HG02678 (cell line): ENCODE results near the gene EIF3CL.
A peak's percentile ranks its signal among the peaks of the same experiment; 100 is the strongest.
"Not testable (repeated sequence)": the region's sequence is repeated elsewhere in the genome, so short reads cannot be mapped to it uniquely, and the experiment has no call there.

Source experiments
- ATAC-seq: cut with Tn5 transposase; IDR thresholded peaks from one replicate; pipeline ENCODE4 v1.9.1; 2021; ENCODE audit warnings: mild to moderate bottlenecking, moderate library complexity; ENCODE audit not compliant: unreplicated experiment

EIF3CL gene

GRCh38 chr16:28403220-28404072 lies at the start of gene EIF3CL:
EIF3CL (minus strand) TSS chr16:28403841; CDS start chr16:28403618, 223 bp downstream.
- peak; percentile 99 for ATAC-seq

GRCh38 chr16:28447081-28447480 lies 43.4 kb upstream of the EIF3CL start:
- not testable (repeated sequence) for ATAC-seq

GRCh38 chr16:28446388-28446787 lies 42.7 kb upstream of the EIF3CL start:
- not testable (repeated sequence) for ATAC-seq

DNA sequence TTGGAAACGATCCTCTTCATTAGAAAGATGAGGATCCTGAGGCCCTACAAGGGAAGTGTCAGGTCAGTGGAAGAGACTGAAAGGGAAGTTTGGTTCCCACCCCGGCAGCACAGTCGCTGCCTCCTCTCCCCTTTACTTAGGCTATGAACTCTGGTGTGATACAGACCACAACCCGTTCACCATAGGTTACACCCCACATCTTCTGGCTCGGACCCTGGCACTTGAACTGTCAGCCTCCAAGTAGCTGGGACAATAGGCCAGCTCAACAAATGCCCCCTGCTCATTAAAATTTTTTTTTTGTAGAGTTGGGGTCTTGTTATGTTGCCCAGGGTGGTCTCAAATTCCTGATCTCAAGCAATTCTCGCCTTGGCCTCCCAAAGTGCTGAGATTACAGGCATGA lies 40.3 kb upstream of the EIF3CL start:
- not testable (repeated sequence) for ATAC-seq

- ATAC-seq, result not testable (repeated sequence)
These were observed 35.3 kb upstream of the EIF3CL start for GRCh38 chr16:28438899-28439298.

- not testable (repeated sequence) for ATAC-seq
These were observed 31.7 kb upstream of the EIF3CL start for GRCh38 chr16:28435340-28435739.

- peak; percentile 54 for ATAC-seq
These were observed 22.5 kb upstream of the EIF3CL start for GRCh38 chr16:28426060-28426680.

GRCh38 chr16:28421071-28421750 lies 17.6 kb upstream of the EIF3CL start:
- not testable (repeated sequence) for ATAC-seq

- not testable (repeated sequence) for ATAC-seq
These were observed 13.4 kb upstream of the EIF3CL start for GRCh38 chr16:28417033-28417432.

- not testable (repeated sequence) for ATAC-seq
These were observed 10.9 kb upstream of the EIF3CL start for GRCh38 chr16:28414530-28414929.

DNA sequence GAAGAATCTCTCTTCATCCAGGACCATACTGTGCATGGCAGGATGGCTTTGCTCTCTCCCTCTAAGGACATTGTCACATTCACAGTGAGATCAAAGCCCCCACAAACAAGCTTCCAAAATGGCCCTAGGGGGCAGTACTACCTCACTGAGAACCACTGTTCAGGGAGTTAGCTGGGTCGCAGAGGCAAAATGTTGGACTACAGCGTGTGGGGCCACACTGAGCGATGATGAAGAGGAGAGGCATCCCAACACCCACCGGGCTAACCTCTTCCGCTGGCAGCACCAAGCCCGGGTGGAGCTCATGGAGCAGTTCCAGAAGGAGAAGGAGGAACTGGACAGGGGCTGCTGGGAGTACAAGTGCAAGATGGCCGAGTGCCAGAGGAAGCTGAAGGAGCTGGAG lies 9.9 kb upstream of the EIF3CL start:
- ATAC-seq, result not testable (repeated sequence)

- not testable (repeated sequence) for ATAC-seq
These were observed 11.6 kb downstream of the EIF3CL start for GRCh38 chr16:28392054-28392453.

- ATAC-seq, result not testable (repeated sequence)
These were observed 21.3 kb downstream of the EIF3CL start for GRCh38 chr16:28382177-28382867.

DNA sequence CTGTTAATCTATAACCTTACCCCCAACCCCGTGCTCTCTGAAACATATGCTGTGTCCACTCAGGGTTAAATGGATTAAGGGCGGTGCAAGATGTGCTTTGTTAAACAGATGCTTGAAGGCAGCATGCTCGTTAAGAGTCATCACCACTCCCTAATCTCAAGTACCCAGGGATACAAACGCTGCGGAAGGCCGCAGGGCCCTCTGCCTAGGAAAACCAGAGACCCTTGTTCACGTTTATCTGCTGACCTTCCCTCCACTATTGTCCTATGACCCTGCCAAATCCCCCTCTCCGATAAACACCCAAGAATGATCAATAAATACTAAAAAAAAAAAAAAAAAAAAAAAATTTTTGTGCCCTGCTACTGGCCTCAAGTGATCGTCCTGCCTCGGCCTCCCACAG lies 25.8 kb downstream of the EIF3CL start:
- ATAC-seq, result not testable (repeated sequence)

DNA sequence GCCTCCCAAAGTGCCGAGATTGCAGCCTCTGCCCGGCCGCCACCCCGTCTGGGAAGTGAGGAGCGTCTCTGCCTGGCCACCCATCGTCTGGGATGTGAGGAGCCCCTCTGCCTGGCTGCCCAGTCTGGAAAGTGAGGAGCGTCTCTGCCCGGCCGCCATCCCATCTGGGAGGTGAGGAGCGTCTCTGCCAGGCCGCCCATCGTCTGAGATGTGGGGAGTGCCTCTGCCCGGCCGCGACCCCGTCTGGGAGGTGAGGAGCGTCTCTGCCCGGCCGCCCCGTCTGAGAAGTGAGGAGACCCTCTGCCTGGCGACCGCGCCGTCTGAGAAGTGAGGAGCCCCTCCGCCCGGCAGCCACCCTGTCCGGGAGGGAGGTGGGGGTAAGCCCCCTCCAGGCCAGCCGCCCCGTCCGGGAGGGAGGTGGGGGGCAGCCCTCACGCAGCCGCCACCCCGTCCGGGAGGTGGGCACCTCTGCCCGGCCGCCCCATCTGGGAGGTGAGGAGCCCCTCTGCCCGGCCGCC lies 26.5 kb downstream of the EIF3CL start:
- not testable (repeated sequence) for ATAC-seq

DNA sequence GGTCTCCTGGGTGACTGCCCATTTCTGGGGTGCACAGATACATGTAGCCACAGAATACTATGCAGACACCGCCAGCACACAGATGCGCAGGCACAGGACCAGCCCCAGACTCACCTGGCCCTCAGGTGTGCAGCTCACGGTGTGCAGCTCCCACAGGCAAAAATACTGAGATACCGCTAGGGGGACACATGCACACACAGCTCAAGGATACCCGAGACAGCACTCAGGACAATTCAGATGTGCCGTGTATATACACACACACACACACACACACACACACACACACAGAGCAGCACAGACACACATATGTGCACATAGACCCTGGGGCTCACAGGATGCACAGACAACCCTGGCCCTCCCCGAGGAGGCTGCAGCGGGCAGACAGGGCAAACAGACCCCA lies 28.5 kb downstream of the EIF3CL start:
- not testable (repeated sequence) for ATAC-seq

DNA sequence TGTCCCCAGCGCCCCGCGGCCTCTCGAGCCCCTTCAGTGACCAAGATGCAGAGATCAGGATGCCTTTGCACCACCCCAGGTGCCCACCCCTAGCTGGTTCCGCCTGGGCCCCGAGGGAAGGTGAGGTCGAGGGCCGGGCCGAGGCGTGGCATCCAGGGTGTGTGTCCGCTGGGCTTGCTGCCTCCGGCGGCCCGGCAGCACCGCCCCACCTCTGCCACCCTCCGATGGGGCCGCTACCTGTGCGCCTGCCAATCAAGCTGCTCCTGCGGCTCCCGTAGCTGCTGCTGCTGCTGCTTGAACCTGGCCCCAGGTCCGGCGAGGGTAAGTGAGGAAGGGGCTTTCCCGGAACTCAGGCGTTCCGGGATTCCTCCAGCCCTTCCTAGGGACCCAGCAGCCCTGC lies 29.4 kb downstream of the EIF3CL start:
- ATAC-seq, result not testable (repeated sequence)

DNA sequence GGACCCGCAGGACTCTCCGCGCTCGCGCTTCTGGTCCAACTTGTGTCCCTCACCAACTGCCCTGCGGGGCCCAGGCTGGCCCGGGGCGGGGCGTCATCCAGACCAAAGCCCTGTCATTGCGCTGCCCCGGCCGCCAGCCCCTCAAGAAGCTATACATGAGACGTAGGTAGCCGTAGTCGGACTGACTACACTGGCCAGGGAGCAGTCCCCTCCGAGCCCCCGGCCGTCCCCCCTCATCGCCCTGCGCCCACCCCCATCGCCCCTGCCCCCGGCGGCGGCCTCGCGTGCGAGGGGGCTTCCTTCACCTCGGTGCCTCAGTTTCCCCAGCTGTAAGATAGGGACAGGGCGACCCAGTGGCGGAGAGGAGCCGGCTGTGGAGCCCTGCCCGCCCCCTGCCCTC lies 35.7 kb downstream of the EIF3CL start:
- ATAC-seq, result not testable (repeated sequence)

- ATAC-seq, result peak; percentile 89
These were observed 39.1 kb downstream of the EIF3CL start for GRCh38 chr16:28364268-28365173.

- not testable (repeated sequence) for ATAC-seq
These were observed 40.2 kb downstream of the EIF3CL start, which contains the start of gene NPIPB6 for GRCh38 chr16:28363408-28363807. NPIPB6 (minus strand) TSS chr16:28363508; CDS start chr16:28362822, 686 bp downstream.
